Stimulated activated naive CD8-positive, alpha-beta T cell treated with anti-CD3 and anti-CD28 coated beads, Interleukin-15, Interleukin-2, amounts not matched to agents 100 ng/mL and 50 ng/mL, for 24 hours (primary cell): Measurements from ENCODE around the gene CLEC16A.

Experiments
- H3K27ac Mint-ChIP-seq: one replicate; pipeline ENCODE4 v1.8.0; 2021; ENCODE audit warnings: mild to moderate bottlenecking, mixed read lengths
- H3K27me3 Mint-ChIP-seq: one replicate; pipeline ENCODE4 v1.8.0; 2021; ENCODE audit warnings: mixed read lengths
- H3K36me3 Mint-ChIP-seq: one replicate; pipeline ENCODE4 v1.8.0; 2021; ENCODE audit warnings: low read depth, mixed read lengths
- H3K4me1 Mint-ChIP-seq: one replicate; pipeline ENCODE4 v1.8.0; 2021; ENCODE audit warnings: low read depth, mixed read lengths
- H3K4me3 Mint-ChIP-seq: one replicate; pipeline ENCODE4 v1.8.0; 2021; ENCODE audit warnings: mild to moderate bottlenecking, mixed read lengths
- H3K9me3 Mint-ChIP-seq: one replicate; pipeline ENCODE4 v1.8.0; 2021; ENCODE audit warnings: mixed read lengths

CLEC16A gene

GRCh38 chr16:11159282-11159681 lies 214.9 kb downstream of the CLEC16A start:
- H3K4me1 Mint-ChIP-seq: peaks cover 72% of the 10 kb centered on the region
- no peaks in the 10 kb centered on the region for H3K27me3 Mint-ChIP-seq
- peaks cover 27% of the 10 kb centered on the region for H3K36me3 Mint-ChIP-seq
- peak overlapping the region; percentile 72 for H3K27ac Mint-ChIP-seq
- H3K9me3 Mint-ChIP-seq: no peaks in the 10 kb centered on the region
- H3K4me3 Mint-ChIP-seq: no peak overlapping the region

DNA sequence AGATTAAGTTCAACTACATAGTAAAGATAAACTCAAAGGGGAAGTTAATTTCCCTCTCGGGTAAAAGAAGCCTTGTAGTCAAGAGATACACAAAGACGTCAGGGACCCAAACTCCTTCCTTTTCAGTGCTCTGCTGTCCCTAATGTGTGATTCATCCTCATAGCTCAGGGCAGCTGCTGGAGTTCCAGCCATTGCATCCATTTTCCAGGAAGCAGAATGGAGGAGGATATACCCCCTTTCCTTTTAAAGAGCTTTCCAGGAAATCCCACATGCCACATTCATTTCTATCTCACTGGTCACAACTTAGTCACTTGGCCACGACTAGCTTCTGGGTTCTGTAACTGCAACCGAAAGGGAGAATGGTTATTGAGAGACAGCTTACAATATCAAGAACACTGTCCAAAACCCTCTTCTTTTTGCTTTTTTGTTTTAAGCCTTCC lies 216.3 kb downstream of the CLEC16A start:
- Mint-ChIP-seq H3K27me3 (no peaks in the 10 kb centered on the region), H3K4me1 (peaks cover 67% of the 10 kb centered on the region), H3K27ac (peak overlapping the region; percentile 76), H3K9me3 (no peaks in the 10 kb centered on the region), H3K36me3 (peaks cover 22% of the 10 kb centered on the region), H3K4me3 (peak overlapping the region; percentile 18)

GRCh38 chr16:11161439-11161838 lies 217.1 kb downstream of the CLEC16A start:
- Mint-ChIP-seq H3K9me3 (no peaks in the 10 kb centered on the region), H3K27me3 (no peaks in the 10 kb centered on the region), H3K36me3 (peaks cover 21% of the 10 kb centered on the region), H3K27ac (peak overlapping the region; percentile 76), H3K4me3 (peak overlapping the region; percentile 18), H3K4me1 (peaks cover 65% of the 10 kb centered on the region)

DNA sequence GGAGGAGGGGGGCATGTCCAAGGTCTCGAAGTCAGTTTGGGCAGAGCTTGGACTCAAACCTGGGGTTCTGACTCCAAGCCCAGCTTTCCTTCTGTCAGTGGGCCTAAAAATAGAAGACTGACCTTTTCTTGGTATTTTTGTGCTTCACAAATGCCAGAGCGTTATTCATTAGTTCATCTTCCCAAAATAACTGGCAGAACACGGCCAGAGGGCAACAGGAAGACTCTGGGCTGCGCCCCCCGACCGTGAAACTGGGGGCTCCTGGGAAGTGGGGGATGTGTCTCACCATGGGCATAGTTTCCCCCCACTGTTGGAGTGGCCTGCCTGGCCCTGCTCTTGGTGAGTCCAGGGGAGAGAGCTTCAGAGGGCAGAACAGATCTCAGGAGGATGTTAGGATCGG lies 217.6 kb downstream of the CLEC16A start:
- peaks cover 59% of the 10 kb centered on the region for H3K4me1 Mint-ChIP-seq
- H3K27ac Mint-ChIP-seq: peak overlapping the region; percentile 76
- peaks cover 23% of the 10 kb centered on the region for H3K36me3 Mint-ChIP-seq

GRCh38 chr16:11162586-11163268 lies 218.4 kb downstream of the CLEC16A start:
- Mint-ChIP-seq H3K4me1 (peaks cover 52% of the 10 kb centered on the region), H3K36me3 (peaks cover 30% of the 10 kb centered on the region), H3K27me3 (no peaks in the 10 kb centered on the region), H3K9me3 (no peaks in the 10 kb centered on the region), H3K27ac (peak overlapping the region; percentile 81), H3K4me3 (no peak overlapping the region)

More for the DNA sequence above, 217.6 kb downstream of the CLEC16A start:
- Mint-ChIP-seq H3K27me3 (no peaks in the 10 kb centered on the region), H3K9me3 (no peaks in the 10 kb centered on the region), H3K4me3 (no peak overlapping the region)

DNA sequence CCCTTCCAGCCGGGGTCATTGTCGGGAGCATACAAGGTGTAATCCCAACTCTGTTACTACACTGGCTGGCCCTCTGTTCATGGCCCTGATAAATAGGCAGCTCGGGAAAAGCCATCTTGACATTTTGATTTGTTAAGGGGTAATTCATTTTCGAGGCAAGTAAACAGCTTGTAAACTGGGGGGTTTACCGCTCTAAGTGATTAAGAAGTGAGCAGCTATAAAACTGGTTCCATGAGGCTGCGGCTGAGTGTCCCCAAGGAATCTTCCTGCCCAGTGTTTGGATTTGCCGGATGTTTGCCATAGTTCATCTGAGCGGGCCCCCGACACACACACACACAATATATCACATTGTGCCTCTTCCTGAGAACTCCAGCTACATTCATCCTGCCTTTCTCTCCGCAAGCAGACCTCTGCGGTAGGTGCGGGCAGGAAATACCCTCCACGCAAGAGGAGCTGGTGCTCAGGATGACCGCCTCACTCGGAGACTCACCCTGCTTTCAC lies 219.4 kb downstream of the CLEC16A start:
- H3K9me3 Mint-ChIP-seq: no peaks in the 10 kb centered on the region
- H3K4me1 Mint-ChIP-seq: peaks cover 47% of the 10 kb centered on the region
- H3K27me3 Mint-ChIP-seq: no peaks in the 10 kb centered on the region
- H3K36me3 Mint-ChIP-seq: peaks cover 30% of the 10 kb centered on the region
- H3K27ac Mint-ChIP-seq: no peak overlapping the region
- H3K4me3 Mint-ChIP-seq: no peak overlapping the region

GRCh38 chr16:11164482-11165270 lies 220.3 kb downstream of the CLEC16A start:
- H3K4me3 Mint-ChIP-seq: no peak overlapping the region
- H3K36me3 Mint-ChIP-seq: peaks cover 33% of the 10 kb centered on the region
- peaks cover 38% of the 10 kb centered on the region for H3K4me1 Mint-ChIP-seq
- H3K27ac Mint-ChIP-seq: no peak overlapping the region
- no peaks in the 10 kb centered on the region for H3K9me3 Mint-ChIP-seq
- H3K27me3 Mint-ChIP-seq: no peaks in the 10 kb centered on the region

DNA sequence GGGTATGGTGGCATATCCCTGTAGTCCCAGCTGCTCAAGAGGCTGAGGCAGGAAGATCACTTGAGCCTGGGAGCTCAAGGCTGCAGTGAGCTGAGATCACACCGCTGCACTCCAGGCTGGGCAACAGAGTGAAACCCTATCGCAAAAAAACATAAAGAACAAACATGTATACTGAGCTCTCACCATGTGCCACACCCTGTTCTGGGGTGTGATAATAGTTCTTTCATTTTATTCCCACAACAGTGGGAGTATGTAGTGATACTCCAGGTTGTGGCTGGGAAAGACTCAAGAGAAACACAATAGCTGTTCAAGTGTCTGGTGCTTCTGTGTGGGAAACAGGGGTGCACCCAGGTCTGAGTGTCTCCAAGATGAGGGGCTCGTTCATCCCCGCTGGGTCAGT lies 221.0 kb downstream of the CLEC16A start:
- peaks cover 31% of the 10 kb centered on the region for H3K4me1 Mint-ChIP-seq

DNA sequence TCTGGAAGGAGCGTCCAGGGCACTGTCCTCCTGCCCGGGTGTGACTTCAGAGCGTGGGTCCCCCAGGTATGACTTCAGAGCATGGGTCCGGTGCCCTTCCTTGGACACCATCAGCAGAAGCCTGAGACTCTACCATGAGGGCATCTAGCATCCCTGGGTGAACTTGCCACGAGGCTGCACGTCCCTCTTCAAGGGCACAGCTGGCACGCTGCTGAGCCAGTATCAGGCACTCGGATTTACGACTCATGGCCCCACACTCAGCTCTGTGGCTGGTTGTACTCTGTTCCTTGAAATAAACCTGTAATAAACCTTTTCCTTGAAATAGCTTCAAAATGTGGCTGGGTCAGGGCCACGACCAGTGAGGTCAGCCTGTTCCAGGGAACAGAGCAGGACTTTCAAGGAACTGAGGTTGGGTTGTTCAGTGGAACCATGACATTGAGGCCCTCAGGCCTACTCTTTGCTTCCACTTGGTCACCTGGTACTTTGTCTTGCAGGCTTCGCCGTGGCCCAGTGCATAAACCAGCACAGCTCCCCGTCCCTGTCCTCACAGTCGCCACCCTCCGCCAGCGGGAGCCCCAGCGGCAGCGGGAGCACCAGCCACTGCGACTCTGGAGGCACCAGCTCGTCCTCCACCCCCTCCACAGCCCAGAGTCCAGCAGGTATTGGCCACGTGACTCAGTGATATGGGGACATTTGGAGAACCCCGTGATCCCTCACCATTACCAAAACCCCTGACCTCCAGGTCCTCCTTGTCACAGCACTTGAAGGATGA lies 221.7 kb downstream of the CLEC16A start:
- no peak overlapping the region for H3K4me3 Mint-ChIP-seq
- H3K27me3 Mint-ChIP-seq: no peaks in the 10 kb centered on the region
- H3K27ac Mint-ChIP-seq: peak overlapping the region; percentile 26
- H3K4me1 Mint-ChIP-seq: peaks cover 25% of the 10 kb centered on the region
- peaks cover 28% of the 10 kb centered on the region for H3K36me3 Mint-ChIP-seq
- H3K9me3 Mint-ChIP-seq: no peaks in the 10 kb centered on the region

More for the DNA sequence above, 221.0 kb downstream of the CLEC16A start:
- H3K27me3 Mint-ChIP-seq: no peaks in the 10 kb centered on the region
- H3K27ac Mint-ChIP-seq: peak overlapping the region; percentile 26
- H3K4me3 Mint-ChIP-seq: no peak overlapping the region
- no peaks in the 10 kb centered on the region for H3K9me3 Mint-ChIP-seq
- peaks cover 30% of the 10 kb centered on the region for H3K36me3 Mint-ChIP-seq

DNA sequence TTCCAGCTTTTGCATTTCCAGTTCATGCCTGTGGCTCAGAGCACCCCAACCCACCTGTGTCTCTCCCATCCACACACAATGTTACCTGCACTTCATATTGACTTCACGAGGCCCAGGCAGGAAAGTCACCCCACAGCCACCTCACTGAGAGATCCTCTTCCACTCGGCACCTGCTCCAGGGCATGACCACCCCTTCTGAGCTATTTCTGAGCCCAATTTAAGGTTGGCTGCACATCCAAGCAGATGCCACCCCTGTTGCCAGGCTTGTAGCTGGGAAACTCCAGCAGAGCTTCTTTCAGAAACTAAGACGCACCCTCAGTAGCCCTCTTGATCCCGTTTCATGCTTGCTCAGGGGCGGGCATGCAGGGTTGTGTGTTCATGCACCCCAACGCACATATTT lies 223.2 kb downstream of the CLEC16A start:
- H3K4me3 Mint-ChIP-seq: no peak overlapping the region
- H3K27ac Mint-ChIP-seq: peak overlapping the region; percentile 40
- peaks cover 22% of the 10 kb centered on the region for H3K36me3 Mint-ChIP-seq
- peaks cover 23% of the 10 kb centered on the region for H3K4me1 Mint-ChIP-seq
- no peaks in the 10 kb centered on the region for H3K27me3 Mint-ChIP-seq
- no peaks in the 10 kb centered on the region for H3K9me3 Mint-ChIP-seq

GRCh38 chr16:11168386-11169051 lies 224.2 kb downstream of the CLEC16A start:
- Mint-ChIP-seq H3K4me1 (peaks cover 19% of the 10 kb centered on the region), H3K9me3 (no peaks in the 10 kb centered on the region), H3K27ac (no peak overlapping the region), H3K36me3 (peaks cover 21% of the 10 kb centered on the region), H3K27me3 (no peaks in the 10 kb centered on the region), H3K4me3 (no peak overlapping the region)

DNA sequence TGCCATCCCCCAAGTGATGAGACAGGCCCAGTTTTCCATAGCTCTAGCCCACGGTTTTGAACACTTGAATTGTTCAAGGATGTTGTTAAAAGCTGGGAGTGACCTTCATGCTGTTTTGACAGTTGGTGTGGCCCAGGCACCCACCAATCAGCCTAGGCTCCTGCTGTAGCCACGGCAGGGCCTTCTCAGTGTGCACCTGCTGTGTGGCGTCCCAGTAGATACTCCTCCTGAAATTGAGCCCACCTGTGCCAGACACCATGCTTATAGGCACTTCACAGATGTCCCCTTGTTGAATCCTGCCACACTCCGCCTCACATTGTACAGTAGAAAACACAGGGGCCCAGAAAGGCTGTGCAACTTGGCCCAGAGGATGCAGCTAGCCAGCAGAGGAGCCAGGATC lies 225.3 kb downstream of the CLEC16A start:
- H3K36me3 Mint-ChIP-seq: peaks cover 32% of the 10 kb centered on the region
- no peaks in the 10 kb centered on the region for H3K9me3 Mint-ChIP-seq
- H3K27me3 Mint-ChIP-seq: no peaks in the 10 kb centered on the region
- no peak overlapping the region for H3K4me3 Mint-ChIP-seq
- H3K4me1 Mint-ChIP-seq: peaks cover 26% of the 10 kb centered on the region
- peak overlapping the region; percentile 12 for H3K27ac Mint-ChIP-seq

DNA sequence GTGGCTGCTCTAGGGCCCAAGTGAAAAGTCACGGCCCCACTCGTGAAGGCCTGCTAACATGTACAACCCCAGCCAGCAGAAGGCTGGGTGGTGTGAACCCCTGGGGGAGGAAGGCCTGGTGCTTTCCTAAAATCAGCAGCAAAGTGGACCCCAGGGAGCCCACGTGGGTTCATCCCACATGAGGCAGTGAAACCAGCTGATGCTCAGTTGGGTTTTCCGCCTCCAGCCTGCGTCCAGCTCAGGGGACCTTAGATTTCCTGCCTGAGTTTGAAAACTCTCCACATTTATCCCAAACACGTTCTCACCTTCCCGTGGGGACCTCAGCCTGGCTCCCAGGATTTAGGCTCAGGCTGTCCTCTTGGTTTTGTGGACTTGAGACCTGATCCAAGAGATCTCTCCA lies 225.8 kb downstream of the CLEC16A start:
- H3K9me3 Mint-ChIP-seq: no peaks in the 10 kb centered on the region
- peak overlapping the region; percentile 33 for H3K27ac Mint-ChIP-seq
- no peaks in the 10 kb centered on the region for H3K27me3 Mint-ChIP-seq
- H3K36me3 Mint-ChIP-seq: peaks cover 37% of the 10 kb centered on the region
- H3K4me3 Mint-ChIP-seq: no peak overlapping the region
- H3K4me1 Mint-ChIP-seq: peaks cover 32% of the 10 kb centered on the region

DNA sequence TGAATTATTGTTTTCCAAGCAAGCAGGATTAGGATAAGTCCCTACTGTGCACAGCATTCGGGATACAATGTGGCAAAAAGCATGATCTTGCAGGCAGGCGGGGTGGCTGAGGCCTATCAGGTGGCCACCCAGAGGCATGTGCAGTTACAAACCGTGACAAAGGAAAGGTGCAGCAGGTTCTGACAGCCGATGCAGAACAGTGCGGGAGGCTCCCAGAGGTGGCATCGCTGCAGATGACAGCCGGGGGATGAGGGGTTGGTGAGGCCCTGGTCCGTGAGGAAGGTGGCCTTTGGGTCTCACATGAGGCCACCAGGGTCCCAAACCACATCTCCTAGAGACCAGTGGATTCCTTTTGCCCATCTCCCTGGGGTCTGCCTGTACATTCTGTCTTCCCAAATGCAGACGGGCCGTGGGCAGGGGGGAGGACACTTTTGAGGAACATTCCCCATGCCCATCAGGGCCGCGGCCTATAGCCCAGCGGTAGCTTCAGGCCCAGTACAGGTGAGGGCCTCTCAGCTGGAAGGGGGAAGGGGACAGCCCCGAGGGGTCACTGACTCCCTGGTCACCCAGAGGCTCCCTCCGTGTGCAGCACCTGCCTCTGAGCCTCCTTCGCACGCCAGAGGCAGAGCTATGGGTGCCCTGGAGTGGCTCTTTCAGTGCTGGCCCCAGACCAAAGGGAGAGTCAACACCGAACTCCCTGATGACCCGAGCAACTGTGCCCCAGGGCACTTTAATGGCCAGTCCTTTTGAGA lies 226.5 kb downstream of the CLEC16A start:
- peaks cover 39% of the 10 kb centered on the region for H3K36me3 Mint-ChIP-seq
- no peak overlapping the region for H3K4me3 Mint-ChIP-seq
- peaks cover 34% of the 10 kb centered on the region for H3K4me1 Mint-ChIP-seq
- H3K9me3 Mint-ChIP-seq: no peaks in the 10 kb centered on the region
- H3K27me3 Mint-ChIP-seq: no peaks in the 10 kb centered on the region
- peak overlapping the region; percentile 33 for H3K27ac Mint-ChIP-seq
